GM12801 (cell line): ENCODE data around the gene DIDO1.

ENCODE experiments used
- TF ChIP-seq, protein P1 (sequence below): IDR thresholded peaks from one replicate; pipeline ENCODE4 v1.5.1; 2011; ENCODE audit warnings: control low read depth; ENCODE audit not compliant: insufficient read length; ENCODE audit errors: extremely low read depth

DIDO1 gene

DNA sequence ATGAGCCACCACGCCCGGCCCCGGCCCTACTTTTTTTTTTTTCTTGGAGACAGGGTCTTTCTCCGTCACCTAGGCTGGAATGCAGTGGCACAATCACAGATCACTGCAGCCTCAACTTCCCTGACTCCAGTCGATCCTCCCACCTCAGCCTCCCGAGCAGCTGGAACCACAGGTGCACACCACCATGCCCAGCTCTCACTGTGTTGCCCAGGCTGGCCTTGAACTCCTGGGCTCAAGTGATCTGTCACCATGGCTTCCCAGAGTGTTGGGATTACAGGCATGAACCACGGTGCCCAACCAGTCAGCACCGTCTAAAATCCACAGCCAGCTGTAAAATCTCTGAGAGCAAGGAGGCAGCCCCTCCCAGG is 43.6 kb upstream of the DIDO1 start:
- TF ChIP-seq, protein P1, sequence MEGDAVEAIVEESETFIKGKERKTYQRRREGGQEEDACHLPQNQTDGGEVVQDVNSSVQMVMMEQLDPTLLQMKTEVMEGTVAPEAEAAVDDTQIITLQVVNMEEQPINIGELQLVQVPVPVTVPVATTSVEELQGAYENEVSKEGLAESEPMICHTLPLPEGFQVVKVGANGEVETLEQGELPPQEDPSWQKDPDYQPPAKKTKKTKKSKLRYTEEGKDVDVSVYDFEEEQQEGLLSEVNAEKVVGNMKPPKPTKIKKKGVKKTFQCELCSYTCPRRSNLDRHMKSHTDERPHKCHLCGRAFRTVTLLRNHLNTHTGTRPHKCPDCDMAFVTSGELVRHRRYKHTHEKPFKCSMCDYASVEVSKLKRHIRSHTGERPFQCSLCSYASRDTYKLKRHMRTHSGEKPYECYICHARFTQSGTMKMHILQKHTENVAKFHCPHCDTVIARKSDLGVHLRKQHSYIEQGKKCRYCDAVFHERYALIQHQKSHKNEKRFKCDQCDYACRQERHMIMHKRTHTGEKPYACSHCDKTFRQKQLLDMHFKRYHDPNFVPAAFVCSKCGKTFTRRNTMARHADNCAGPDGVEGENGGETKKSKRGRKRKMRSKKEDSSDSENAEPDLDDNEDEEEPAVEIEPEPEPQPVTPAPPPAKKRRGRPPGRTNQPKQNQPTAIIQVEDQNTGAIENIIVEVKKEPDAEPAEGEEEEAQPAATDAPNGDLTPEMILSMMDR: no peak

DNA sequence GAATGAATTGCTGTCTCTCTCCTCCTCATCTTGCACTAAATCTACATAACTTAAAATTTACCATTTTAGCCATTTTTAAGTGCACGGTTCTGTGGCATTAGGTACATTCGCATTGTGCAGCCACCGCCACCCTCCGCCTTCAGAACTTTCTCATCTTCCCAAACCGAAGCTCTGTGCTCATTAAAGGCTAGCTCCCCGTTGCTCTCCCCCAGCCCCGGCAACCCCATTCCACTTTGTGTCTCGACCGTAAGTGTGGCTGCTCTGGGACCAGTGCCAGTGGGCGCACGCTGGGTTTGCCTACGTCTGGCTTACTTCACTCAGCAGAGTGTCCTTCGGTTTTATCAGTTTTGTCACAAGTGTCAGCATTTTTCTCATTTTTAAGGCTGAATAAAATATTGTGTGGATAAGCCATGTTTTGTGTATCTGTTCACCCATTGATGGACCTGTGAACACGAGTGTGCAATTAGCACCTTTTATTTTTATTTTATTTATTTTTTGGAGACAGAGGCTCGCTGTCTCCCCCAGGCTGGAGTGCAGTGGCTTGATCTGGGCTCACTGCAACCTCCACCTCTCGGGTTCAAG is 43.0 kb upstream of the DIDO1 start:
- TF ChIP-seq, protein P1: no peak

DNA sequence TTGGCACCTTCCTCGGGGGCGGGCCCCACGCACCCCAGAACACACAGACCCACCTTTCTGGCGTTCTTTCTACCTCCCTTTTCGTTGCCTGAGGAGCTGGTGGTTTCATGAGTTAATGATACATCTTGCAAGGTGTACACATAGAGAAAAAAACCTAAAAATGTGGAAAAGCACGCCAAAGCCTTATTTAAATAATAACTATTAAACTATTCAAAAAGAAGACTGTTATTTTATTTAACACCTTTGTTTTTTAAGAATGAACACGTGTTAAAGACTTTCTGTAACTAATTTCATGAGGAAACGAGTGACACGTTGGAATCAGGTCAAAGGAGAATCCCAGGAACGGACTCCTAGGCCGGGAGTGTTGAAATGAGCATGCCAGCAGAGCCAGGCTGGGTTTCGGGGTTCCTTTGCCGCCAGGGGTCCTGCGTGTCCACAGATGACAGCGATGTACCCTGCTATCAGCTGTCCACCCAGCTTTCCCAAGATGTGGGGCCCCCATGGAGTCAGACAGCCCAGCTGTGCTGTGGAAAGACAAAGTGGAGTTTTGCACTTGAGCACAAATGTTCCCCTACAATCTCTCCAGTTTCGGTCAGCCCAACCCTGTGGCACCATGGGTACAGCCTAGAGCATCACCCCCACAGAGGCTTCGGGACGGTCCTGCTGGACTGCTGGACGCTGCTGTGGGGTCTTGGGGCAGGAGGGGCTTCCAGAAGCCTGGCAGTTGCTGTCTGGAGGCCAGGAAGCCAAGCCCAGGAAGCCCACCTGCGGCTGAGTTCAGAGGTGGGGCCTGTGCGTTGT is 42.3 kb upstream of the DIDO1 start:
- TF ChIP-seq, protein P1: no peak

- TF ChIP-seq, protein P1: no peak
Measured at GRCh38 chr20:62967628-62968351, 41.5 kb upstream of the DIDO1 start.

DNA sequence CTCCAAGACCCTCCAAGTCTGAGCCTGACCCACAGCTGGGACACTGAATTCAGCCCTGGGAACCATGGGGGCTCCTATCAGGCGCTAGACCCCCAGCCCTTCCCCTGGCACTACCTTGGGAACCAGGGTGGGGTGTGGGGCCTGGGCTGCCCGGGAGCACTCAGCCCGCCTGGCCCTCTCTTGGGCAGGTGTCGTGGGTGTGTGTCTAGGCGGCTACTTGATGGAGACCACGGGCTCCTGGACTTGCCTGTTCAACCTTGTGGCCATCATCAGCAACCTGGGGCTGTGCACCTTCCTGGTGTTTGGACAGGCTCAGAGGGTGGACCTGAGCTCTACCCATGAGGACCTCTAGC is 40.8 kb upstream of the DIDO1 start:
- TF ChIP-seq, protein P1: no peak

DNA sequence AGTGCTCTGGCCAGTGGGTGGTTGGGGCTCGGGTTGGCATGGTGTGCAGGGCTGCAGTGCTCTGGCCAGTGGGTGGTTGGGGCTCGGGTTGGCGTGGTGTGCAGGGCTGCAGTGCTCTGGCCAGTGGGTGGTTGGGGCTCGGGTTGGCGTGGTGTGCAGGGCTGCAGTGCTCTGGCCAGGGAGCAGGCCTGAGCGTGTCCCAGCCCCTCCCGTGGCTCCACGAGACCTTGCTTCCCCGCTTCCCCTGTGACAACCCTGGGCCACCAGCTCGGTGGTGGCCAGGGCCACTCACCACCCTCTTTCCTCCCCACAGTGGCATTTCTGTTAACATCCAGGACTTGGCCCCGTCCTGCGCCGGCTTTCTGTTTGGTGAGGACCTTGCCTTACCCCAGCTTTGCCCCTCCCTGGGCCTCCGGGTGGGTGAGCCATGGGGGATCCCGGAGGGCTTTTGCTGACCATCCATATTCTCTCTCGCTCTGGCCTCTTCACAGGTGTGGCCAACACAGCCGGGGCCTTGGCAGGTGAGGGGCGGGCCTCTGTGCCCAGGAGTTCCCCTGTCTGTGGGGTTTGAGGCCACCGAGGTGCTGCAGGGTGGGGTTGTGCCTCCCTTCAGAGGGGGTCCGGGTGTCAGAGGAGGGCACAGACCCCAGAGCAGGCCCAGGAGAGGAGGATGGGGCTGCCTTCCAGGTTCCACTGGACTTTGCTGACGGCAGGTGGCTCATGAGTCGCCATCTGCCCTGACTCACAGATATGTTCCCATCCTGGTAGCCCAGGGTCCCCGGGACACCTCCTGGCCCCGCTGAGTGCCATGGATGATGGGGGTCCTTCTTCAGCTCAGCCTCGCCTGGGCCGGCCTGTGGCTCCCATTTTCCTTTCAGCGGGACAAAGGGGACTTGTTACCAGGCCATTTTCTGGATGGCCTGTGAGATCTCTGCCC is 40.2 kb upstream of the DIDO1 start:
- TF ChIP-seq, protein P1: no peak
